HG03108 (cell line): Measurements from ENCODE around the gene ESPNL.

Experiments used
- ATAC-seq: cut with Tn5 transposase; IDR thresholded peaks from one replicate; pipeline ENCODE4 v1.9.1; 2021; ENCODE audit warnings: moderate library complexity; ENCODE audit not compliant: unreplicated experiment

Gene ESPNL

DNA sequence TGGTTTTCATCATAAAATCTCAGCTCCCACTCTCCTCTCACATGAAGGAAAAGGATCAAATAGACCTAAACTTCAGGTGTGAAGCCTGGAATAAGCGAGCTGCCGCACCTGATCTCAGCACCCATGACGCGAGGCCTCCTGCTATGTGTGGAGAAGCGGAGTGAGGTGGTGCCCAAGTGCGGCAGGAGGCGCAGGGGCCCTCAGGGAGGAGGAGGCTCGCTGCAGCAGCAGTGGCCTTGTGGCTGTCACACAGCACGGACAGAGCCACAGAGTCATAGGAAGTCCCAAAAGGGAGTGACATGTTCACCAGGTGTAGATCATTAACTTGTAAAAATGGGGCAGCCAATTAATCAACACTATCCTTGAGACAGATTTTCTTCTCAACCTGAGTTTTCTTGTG lies 30.3 kb upstream of the ESPNL start:
- ATAC-seq: no peak

DNA sequence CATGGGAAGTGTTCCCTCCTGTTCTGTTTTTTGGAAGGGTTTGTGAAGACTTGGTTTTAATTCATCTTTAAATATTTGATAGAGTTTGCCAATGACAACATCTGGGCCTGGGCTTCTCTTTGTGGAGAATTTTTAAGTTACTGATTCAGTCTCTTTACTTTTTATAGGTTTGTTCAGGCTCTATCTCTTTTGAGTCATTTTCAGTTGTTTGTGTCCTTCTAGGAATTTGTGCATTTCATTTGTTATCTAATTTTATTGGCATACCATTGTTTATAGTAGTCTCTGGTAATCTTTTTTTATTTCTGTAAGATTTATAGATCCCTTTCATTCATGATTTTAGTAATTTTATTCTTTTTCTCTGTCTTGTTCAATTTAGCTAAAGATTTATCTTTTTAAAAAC lies 24.7 kb upstream of the ESPNL start:
- no peak for ATAC-seq

DNA sequence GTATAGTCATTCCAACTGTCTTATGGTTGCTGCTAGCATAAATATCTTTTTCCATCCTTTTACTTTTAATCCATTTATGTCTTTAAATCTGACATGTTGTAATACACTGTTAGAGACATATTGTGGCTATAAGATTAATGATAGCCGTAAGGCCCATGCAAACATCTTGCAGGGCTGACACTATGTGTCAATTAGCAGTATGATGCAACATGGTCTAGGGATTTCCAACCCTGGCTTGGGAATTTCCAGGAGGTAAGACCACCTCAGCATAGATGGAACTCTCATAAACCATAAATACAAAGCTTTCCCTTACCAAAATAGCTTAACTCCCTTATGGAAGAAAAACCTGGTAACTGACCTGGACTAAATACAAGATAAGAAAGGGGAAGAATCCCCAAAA lies 22.8 kb upstream of the ESPNL start:
- ATAC-seq: no peak

DNA sequence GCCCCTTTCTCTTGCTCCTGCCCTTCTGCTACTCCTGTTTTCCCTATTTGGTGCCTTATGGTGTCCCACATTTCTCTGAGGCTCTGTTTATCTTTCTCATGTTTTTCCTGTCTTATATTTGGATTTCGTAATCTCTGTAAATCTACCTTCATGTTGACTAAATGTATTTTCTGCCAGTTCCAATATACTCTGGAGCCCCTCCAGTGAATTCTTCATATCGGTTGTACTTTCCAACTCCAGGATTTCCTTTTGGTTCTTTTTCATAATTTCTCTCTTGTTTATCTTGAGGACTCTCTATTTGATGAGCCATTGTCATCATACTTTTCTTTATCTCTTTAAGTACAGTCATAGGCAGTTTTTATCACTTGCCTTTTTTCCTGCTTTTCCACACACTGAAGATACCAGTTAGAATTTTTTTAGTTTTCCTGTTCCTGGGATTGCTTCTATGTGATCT lies 20.2 kb upstream of the ESPNL start:
- ATAC-seq: no peak

DNA sequence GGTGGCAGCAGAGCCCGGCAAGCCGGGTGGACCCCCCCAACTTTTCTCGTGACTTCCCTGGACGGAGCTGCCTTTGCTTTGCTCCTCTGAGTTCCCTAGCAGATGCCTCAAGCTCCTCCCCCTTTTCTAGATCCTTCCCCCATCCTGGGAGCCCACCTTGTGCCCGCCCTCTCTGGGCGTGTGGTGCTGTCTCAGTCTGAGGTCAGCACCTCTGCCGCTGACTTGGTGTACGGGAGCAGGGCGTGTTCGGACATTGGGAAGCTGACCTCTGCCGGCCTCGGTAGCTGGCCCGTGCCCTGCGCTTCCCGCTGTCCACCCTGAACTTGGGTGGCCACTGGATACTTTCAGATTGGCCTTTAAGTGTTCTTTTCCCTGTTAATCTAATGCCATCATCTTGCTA lies 19.6 kb upstream of the ESPNL start:
- ATAC-seq: no peak

DNA sequence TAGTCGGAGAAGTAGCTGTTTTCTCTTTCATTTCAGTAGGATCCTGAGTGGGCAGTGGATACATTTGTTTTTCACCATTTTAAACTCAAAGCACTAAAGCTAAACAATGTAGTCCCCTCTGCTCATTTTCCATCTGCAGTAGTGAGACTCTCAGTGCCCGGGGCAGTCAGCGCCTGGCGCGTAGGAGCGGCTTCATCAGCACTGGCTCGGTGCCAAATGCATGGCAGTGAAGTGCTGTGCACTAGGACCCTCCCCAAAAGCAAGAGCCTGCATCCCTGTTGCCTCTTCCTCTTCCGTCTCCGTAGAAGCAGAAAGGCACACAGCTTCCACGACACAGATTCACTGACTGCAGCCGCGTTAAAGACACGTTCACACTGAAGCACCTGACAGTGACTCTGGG lies 19.0 kb upstream of the ESPNL start:
- ATAC-seq: no peak

DNA sequence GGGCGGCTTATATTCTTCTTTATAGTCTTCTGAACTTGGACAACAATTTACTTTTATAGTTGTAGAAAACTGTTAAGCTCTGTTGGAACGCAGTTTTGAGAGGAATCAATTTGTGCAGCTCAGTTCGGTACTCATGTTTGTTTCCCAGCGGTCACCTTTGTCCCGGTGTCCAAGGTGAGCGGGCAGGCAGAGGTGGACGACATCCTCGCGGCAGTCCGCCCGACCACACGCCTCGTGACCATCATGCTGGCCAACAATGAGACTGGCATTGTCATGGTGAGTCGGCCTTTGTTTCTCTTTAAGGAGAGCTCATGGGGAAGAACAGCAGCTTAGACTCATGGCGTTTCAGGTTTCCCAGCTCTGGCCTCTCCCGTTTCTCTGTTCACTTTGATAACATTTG lies 18.6 kb upstream of the ESPNL start:
- ATAC-seq: no peak

DNA sequence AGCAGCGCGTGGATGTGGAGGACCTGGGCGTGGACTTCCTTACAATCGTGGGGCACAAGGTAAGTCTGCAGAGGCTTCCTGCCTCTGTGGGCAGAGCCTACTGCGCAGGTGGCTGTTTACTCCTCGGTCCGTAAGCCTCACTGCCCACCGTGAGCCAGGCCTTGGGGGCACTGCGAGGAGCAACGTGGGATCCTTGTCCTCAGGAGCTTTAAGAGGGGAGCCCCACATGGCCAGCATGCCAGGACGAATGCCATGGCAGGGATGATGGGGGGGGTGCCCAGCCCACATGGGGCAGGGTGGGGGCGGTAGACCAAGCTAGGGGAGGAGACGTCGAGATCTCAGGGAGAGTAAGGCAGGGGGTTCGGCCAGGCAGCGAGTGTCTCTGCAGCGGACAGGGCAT lies 18.0 kb upstream of the ESPNL start:
- no peak for ATAC-seq

DNA sequence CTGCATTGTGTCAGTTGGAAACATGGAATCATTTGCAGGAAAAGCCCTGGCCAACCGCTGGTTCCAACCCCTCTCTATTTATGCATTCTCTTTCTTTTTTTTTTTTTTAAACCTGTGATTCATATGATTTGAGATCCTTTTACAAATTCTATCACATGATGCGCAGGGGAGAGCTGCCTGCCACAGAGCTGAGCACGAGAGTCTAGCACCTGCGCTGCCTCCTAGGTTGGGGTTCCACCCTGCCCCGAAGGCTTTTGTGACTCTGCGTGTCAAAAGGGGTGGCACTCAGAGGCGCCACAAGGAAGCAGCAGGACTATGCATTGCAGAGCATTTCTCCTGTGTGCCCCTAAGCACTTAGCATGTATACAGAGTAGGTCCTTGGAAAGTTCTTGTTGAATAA lies 17.3 kb upstream of the ESPNL start:
- no peak for ATAC-seq

DNA sequence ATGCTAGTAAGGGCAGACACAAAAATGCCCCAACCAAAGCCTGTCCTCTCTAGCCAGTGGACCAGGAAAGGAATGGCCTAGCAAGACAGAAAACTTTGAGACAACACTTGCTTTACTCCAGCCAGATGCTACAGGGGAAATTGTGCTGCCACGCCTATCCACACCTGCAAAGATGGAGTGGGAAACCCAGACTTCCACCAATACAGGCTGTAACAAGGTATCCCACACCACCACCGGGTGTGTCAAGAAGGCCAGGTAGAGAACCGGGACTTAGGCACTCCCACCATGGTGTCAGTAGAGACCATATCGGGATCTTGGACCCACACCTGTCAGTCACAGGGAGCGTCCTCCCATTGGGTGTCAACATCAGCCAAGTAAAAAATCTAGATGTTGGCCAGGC lies 16.2 kb upstream of the ESPNL start:
- no peak for ATAC-seq

DNA sequence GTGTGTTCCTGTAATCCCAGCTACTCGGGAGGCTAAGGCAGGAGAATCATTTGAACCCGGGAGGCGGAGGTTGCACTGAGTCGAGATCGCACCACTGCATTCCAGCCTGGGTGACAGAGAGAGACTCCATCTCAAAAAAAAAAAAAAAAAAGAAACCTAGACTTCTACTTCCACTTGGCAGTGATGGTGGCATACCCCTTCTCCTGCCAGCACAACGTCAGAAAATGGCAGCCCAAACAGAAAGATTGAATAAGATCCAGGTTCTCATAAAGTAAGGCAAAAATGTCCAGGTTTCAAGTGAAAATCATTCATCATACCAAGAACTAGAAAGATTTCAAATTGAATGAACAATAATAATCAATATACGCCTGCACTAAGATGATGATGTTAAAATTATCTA lies 15.4 kb upstream of the ESPNL start:
- ATAC-seq: no peak

DNA sequence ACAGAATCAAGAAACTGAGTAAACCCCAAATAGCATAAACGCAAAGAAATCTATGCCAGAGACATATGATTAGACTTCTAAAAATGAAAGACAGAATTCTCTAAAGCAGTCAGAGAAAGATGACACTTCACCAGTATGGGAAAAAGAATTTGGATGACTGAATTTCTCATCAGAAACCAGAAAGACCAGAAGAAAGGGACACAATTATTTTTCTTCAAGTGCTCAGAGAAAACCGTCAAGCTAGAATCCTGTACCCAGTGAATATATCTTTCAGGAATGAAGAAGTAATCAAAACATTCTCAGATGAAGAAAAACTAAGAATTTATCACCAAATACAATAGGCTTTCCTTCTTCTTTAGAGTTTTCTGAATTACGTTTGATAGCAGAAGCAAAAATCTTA lies 14.2 kb upstream of the ESPNL start:
- ATAC-seq: no peak

DNA sequence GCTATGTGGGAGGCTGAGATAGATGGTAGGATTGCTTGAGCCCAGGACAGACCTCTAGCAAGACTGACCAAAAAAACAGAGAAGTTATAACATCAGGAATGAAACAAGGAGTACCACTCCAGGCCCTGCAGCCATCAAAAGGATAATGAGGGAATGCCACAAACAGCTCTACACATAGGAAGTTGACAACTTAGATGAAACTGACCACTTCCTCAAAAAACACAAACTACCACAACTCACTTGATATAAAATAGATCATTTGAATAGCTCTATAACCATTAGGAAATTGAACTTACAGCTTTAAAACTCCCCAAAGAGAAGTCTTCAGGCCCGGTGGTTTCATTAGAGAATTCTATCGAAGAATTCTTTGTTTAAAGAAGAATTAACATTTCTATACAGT lies 12.9 kb upstream of the ESPNL start:
- ATAC-seq: no peak

DNA sequence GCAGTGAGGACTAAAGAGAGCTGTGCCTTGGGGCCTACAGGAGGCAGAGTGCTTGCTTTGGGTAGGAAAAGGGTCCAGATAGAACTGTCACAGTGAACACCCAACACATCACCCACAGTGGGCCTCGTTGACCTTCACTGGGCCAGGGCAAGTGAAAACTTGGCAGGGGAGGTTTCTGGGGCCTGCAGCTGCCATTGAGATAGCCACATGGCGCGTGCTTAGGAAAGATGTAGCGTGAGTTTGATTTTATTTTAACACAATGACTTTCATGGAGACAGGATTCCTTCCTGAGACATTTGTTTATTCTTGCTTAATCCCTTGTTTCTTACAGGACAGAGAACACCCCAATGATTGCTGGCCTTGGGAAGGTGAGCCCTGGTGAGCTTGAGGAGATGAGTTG lies 9.3 kb upstream of the ESPNL start:
- ATAC-seq: no peak

DNA sequence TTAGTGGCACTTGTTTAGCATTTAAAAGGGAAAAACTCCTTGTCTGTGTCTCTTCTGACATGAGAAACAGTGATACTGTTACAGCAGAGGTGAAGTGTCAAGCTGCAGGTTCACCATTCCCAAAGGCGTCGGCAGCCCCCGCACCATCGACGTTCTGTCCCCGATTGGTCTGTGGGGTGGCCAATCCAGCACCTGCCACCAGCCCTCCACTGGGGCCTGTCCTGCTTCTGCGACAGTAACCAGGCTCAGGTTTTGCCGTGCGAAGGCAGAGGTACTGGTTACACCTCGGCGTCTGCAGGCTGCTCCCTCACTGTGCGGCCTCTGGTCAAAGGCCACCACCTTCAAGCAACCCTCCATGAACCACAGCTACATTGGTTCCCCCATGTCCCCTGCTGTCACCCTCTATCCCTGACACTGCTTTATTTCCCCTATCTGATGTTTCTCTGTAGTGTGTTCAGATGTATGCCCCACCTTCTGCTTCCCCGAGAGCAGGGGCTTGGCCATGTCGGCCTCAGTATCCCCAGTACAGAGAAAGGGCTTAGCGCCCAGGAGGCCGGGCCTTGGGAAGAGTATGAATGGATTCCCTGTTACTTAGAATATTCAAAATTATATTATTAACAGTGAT lies 8.6 kb upstream of the ESPNL start:
- ATAC-seq: no peak

DNA sequence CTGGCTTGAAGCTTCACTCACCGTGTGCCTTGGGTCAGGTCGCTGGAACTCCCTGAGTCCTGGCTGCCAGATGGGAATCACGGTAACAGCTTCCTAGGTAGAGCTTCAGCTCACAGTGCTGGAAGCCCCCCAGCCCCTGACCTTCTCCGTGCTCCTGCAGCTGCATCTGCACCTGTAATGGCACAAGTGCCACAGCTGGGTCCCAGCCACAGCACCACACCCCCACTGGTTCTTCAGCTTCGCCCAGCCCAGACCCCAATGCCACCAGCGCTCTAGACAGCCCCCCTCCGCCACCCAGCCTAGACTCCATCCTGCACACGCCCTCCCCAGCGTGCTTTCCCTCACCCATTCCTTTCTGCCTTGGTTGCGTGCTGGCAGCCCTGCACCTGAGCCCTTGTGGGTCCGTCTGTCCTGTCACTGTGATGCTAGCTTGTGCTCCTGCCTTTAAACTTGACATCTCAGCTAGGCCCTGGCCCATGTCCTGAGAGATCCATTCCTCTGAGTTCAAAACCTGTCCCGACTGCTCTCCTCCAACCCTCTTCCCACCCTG lies 7.6 kb upstream of the ESPNL start:
- no peak for ATAC-seq

DNA sequence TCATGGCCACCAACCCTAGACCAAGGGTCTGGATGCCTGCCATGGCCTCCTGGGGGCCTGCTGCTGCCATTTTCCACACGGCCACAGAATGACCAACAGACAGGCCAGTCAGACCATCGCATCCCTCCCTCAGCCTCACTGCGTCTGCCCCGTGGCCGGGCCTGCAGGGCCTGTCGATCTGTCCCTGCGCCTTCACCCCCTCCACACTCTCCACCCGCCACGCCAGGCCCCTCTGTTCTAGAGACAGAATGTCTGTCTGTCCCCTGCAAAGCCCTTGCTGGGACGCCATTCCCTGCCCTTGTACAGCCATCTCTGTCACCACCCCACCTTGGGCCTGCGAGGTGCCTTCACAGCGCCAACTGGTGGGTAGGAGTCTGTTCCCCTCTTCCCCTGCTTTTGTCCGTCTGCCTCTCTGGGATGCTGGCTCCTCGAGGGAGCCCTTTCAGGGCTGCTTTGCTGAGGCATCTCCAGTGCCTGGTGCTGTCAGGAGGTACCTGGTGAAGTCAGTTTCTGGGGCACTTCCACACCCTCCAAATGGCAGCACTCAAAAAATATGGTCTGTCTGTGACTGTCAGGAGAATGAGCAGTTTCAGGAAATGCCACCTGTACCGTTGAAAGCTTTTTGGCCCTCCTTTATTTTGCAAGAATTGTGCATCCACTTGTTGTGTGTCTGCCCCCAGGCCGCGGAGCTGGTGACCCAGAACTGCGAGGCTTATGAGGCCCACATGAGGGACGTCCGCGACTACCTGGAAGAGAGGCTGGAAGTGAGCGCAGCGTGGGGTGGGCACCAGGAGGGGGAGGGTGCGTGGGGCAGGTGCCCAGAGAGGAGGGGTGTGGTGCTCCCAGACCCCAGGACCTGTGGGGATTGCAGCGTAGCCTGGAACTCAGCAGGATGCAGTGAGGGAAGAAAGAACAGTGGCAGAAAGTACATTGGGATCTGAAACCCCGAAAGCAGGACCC lies 6.7 kb upstream of the ESPNL start:
- ATAC-seq: no peak

DNA sequence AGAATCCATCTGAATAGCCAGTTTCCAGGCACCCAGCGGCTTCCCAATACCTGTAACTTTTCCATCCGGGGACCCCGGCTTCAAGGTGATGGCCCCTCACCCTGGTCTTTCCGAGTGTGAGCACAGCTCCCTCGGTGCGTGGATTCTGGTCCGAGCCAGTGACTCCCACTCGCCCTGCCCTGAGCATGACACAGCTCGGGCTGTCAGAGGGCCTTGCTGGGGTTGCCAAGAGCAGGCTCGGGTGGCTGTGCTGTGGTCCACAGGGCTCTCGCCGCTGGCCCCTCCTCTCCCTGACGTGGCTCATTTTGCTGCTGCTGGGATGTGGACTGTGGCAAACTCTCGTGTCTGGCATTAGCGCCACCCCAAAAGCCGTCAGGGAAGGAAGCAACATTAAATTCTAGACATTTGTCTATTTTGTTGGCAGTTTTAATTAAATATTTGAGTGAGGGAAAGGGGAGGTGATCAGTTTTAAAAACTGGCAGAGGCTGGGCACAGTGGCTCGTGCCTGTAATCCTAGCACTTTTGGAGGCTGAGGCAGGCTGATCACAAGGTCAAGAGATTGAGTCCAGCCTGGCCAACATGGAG lies 5.6 kb upstream of the ESPNL start:
- no peak for ATAC-seq

DNA sequence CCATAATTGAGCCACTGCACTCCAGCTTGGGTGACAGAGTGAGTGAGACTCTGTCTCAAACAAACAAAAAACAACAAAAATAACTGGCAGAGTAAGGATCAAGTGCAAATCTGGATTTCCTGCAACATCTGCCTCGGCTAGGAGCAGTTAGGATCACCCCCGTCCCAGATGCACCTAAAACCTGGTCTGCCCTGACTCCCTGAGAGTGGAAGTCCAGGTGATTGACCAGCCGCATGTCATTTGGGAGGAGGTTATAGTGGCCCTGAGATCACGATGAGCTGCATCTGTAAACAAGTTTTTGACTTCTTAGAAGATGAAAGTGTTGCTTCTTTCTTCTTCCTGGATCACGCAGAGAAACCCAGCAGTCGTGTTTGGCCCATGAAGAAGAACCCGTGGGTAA lies 5.0 kb upstream of the ESPNL start:
- ATAC-seq: no peak

DNA sequence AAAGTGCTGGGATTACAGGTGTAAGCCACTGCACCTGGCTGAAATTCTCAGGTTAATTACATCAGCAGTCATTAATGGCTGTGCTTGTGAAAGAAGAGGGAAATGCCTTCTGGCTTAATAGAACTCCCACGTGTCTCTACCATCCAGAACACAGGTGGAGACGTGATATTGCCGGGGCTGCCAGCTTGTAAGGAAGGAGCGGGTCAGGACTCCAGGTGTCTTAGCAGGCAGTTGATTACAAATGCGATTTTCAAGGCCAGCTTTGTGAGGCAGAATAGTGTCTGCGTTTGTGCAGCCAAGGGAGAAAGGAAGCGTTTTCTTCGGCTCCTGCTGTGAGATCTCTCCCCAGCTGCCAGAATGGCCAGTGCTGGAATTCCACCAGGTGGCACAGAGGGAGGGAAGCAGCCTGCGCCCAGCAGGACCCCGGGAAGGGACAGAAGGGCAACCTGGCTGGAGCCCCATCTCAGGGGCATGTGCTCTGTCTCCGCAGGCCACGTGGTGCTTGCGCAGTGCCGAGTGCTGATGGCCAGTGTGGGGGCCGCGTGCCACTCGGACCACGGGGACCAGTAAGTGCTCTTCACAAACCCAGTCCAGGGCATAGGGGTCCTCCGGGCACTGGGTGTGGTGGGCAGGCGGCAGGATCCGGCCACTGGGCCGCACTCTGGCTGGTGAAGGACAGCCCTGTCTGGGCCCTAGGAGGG lies 3.7 kb upstream of the ESPNL start:
- no peak for ATAC-seq
